HG02973 (cell line): ENCODE measurements around the gene RABGAP1L.
"Not testable (repeated sequence)": the region's sequence is repeated elsewhere in the genome, so short reads cannot be mapped to it uniquely, and the experiment has no call there.

Experiments used
- ATAC-seq: cut with Tn5 transposase; IDR thresholded peaks from one replicate; pipeline ENCODE4 v1.9.1; 2021; ENCODE audit warnings: moderate library complexity; ENCODE audit not compliant: unreplicated experiment

RABGAP1L gene

DNA sequence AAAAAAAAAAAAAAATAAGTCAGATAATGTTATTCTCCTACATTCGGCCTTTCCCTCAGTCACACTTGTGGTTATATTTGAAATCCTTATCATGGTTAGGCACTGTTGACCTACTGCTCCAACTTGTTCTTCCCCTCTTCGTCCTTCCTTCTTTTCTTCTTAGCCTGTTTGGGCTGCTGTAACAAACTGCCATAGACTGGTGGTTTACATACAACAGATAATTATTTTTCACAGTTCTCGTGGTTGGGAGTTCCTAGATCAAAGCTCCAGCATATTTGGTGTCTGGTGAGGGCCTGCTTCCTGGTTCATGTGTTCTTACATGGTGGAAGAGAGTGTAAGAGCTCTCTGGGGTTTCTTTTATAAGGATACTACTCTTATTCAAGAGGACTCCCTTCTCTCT lies 73.4 kb downstream of the RABGAP1L start:
- ATAC-seq = no peak

DNA sequence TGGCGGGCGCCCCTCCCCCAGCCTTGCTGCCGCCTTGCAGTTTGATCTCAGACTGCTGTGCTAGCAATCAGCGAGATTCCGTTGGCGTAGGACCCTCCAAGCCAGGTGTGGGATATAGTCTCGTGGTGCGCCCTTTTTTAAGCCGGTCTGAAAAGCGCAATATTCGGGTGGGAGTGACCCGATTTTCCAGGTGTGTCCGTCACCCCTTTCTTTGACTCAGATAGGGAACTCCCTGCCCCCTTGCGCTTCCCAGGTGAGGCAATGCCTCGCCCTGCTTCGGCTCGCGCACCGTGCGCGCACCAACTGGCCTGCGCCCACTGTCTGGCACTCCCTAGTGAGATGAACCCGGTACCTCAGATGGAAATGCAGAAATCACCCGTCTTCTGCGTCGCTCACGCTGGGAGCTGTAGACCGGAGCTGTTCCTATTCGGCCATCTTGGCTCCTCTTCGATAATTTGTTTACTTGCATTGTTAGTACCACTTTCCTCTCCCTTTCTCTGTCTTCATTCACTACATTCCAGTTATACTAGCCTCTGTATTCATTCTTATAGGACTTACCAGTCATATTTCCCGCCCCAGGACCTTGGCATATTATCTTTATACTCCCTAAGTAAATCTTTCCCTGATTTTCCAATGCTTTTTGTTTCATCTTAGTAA lies 79.7 kb downstream of the RABGAP1L start:
- ATAC-seq = not testable (repeated sequence)

DNA sequence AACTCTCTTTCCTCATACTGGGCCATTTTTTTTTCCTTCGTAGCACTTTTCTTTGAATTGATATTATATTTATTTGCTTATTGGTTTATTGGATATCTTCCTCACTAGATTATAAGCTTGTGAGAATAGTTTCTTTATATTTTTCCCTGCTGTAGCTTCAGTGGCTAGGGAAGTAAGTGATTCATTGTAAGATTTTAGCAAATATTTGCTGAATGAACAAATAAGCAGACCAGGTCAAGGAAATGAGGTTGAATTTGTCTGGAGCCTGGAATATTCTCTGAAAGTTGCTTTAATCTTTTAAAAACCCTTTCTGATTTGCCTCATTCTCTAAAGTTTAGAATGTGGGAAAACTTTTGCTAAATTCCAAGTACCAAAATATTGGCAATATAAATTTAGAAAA lies 80.2 kb downstream of the RABGAP1L start:
- no peak for ATAC-seq

DNA sequence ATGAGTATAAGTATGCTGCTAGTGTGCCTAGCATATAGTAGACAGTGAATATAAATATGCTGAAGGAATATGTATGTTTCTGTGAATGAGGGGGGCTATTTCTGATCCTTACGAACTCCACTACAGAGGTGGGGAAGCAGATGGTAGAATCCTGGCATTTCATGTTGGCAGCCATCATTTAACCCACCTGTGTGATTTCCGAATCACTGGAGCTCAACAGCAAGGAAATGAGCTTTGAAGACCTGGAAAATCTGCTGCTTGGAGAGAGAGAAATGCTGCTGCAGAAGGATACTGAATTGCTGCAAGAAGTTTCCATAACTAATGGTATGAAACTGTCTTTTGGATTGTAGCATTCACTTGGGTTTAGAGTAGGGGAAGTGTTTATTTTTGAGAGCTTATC lies 83.5 kb downstream of the RABGAP1L start:
- no peak for ATAC-seq

DNA sequence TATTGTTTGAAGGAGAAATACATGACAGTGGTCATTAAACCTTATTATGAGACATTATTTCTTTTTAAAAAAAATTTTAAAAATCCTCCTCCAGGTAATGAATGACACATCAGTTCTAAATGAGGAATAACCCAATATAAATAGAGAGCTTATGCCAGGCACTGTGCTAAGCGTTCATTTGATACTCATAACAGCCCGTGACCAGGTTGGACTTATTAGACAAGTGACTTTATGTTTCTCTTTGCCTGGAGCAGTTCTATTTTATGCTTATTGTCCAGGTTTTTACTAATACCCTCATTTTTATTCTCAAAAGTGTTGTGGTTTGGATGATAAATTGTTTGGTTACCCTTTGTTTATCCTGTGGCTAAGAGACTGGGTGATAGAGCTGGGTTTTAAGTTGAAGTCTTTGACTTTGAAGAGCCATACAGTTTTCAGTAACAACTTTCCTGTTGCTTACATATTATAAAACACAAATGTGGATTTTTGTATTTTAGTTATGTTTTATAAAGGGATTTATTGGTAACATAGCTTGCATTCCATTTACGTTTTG lies 84.2 kb downstream of the RABGAP1L start:
- no peak for ATAC-seq

DNA sequence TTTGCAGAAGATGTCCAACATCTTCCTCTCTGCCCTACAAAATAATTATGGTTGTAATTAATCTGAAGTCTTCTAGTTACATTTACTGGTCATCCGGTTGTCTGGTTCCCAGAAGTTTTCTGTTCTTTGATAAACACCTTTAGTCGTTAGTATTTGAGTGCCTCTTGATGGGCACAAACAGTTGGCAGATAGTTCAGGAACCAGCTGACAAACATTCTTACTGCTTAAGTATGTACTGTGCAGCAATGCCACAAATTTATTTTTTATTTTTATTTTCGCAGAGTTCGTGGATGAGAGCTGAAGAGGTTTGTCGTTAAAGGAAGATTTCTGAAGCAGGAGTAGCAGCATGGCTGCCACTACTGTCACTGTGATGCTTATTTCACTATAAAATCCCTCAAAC lies 84.7 kb downstream of the RABGAP1L start:
- ATAC-seq = no peak

DNA sequence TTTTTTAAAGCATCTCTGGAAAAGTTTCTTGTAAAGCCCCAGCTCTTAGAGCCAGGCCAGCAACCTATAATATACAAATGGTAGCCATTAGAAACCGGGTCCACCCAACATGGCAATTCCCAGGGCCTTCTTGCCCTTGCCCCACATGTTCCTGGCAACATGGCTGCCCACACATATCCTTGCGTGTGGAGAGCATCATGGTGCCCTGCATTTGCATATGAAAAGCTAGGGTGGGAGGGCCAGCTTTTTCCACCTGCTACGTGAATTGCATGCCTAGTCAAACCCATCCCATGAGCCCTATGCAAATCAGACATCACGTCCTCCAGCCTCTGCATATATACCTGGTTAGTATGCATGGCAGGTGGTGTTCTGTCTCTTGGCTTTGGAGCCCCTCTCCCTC lies 88.2 kb downstream of the RABGAP1L start:
- ATAC-seq = no peak

DNA sequence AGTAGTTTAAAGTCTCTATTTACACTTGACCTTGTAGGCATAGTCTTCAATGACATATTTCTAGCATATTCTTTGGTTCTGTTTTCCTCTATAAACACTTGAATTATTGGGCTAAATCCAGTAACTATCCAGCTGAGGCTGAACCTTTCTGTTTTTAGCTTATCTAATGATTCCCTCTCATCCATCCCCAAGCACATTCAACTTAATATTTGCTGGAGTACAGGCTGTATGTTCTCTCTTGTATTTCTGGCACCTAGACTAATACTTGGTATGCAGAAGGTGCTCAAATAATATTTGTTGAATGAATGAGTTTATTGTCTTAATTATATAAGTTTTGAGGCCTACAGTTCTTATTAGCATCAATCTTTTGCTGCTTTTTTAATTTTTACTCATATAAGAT lies 88.7 kb downstream of the RABGAP1L start:
- no peak for ATAC-seq

DNA sequence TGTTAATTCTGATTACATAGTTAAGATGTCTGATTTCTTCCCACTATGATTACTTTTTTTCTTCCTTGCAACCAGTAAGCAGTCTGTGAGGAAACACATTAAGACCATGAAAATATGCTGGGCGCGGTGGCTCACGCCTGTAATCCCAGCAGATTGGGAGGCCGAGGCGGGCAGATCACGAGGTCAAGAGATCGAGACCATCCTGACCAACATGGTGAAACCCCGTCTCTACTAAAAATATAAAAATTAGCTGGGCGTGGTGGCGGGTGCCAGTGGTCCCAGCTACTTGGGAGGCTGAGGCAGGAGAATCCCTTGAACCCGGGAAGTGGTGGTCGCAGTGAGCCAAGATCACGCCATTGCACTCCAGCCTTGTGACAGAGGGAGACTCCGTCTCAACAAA lies 97.1 kb downstream of the RABGAP1L start:
- not testable (repeated sequence) for ATAC-seq

DNA sequence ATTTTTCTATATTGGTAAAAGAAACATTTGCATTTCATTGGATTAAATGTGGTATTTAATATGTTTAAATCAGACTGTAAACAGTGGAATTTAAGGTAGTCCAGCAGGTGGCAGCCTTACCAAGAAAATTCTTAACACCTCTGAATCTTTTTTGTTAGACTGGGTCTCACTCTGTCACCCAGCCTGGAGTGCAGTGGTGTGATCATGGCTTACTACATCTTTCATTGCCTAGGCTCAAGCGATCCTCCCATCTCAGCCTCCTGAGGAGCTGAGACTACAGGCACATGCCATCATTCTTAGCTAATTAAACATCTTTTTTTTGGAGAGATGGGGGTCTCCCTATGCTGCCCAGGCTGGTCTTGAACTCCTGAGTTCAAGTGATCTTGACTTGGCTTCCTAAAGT lies 98.8 kb downstream of the RABGAP1L start:
- ATAC-seq = no peak

DNA sequence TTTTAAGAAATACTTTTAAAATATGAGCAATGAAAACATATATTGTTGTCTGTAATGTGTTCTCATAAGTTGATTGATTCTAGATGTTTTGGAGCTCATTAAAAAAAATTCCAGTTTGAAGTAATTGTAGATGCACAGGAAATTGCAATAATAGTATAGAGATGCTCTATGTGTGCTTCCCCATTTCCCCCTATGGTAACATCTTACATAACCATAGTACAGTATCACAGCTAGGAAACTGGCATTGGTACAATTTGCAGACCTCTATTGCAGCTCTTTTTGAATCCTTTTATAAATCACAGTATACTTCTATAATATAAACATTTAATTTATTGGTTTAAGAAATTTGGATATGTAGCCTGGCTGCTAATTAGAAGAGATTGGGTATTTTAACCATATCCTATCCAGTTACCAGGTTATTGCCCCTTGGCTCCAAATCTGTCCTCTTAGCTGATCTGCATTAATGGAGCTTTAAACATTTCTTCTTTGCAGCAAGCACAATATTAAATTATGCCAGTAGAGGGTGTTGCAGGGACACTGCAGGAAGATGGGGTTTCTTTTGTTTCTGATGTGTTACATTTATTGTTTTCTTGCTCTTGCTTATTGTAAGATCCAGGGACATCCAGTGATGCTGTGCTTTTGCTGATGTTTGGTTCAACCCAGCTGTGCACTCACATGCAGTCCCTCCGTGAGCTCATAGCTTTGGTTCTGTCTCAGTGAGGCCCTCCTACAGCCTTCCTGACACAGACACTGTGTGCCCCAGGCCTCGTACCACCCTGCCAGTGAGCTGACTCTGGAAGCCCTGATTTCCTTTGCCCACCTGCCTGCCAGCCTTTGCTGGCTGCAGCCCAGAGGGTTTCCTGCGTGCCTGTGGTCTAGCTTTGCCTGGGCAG lies 103.3 kb downstream of the RABGAP1L start:
- ATAC-seq = no peak

DNA sequence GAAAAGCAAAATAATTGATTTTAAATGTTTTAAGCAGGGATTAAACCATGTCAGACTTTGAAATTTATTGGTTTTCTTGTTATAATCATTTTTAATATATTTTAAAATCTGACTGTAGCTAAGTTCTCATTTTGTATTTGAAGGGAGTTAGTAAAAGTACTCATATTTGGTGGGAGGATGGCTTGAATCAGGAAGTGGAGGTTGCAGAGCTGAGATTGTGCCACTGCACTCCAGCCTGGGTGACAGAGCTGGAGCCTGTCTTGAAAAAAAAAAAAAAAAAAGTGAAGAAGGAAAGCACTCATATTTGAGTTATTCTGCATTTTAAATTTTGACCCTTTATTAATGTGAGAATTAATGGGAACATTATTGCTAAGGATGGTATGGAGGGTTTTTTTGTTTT lies 106.0 kb downstream of the RABGAP1L start:
- no peak for ATAC-seq

DNA sequence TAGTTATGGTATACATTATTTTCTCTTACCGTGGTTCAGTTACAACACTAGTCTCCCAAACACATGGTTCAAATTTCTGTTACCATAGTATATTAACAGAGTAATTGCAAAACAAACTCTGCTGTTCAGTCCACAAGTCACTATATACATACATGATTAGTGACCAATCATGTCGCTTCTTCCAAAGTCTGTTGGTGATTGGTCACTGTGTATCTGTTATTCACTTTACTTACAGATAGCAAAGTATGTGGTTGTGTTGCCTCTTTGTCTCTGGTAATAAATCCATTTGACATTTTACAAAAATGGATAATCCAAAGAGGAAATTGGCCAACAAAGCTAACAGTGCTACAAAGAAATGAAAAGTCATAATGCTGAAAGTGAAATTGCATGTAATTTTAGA lies 107.2 kb downstream of the RABGAP1L start:
- no peak for ATAC-seq

DNA sequence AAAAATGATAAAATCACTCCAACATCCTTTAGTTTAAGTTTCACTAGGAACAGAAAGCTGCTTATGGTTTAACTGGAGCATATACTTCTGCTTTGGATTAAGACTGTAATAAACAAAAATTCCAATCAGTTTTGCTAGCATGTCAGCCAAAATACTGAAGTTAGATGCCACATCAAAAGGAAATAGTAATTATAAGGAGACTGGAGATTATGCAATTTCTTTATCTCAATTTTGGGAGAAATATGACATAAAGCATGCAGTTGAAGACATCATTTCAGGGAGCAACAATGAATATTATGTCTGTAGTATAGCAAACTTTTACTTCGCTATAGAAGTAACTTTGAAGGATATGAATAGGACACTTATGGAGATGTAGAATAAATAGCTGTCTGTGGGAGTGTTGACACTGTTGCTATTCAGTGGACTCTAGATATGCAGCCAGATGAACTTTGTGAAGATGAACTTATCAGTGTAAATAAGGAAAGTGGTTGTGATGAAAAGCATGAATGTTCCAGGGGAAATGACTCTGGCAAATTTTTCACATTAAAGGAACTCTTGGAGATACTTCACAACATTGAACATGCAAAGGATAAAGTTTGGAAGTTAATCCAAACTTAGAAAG lies 107.8 kb downstream of the RABGAP1L start:
- ATAC-seq = no peak

DNA sequence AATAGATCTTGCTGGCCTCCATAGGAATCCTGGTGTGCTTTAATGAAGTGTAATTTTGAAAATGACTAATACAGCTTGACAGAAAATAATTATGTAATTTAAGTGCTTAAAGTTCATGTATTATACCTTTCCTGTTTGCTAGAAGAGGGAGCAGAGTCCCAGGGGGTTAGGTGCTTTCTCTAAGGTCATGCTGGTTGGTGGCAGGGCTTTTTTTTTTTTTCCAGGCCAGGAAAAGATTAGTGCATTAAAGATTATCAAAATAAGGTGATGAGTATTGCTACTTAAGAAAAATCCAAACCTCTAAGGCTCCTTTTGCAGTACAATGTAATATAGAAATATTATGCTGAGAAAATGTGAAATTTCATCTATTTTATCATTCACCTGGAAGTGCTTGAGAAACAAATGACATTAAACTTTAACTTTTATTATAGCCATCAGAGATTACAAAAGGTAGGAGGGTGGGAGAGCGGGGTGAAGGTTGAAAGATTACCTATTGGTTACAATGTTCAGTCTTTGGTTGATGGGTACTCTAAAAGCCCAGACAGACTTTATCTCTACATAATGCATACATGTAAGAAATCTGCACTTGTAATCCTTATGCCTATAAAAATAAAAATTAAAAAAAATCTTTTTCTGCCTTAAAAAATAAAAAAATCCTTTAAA lies 110.8 kb downstream of the RABGAP1L start:
- no peak for ATAC-seq

DNA sequence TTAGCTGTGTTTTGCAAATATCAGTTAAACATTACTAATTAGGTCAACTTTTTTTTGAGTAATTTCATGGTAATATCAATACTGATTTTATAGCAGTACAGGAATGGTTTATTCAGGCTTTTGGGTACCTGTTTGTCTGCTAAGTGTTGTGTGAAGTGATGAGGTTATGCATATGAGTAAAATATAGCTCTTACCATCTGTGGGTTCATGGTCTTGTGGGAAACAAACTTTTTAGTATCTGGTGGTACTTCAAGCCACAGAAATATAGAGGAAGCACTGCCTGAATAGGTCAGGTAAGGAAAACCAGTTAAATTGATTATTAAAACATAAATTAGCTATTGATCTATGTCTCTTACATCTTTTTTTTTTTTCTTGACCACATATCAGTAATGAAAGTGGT lies 113.9 kb downstream of the RABGAP1L start:
- ATAC-seq = no peak

DNA sequence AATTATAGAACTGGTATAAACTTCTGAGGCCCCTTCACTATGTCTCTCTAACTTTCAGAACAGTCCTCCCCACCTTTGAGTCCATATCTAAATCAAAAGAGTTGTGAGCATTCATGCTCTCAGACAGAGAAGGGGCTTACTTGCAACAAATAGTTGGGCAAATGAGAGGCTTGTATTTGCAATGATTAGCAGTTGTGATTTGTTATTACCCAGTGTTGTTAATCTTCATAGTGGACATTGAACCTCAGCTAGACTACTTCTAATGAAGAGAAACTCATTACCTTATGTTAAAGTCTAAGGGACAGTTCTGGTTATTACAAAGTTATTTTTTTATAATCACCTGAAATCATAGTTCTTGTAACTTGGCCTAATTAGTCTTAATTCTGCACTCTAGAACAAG lies 114.5 kb downstream of the RABGAP1L start:
- no peak for ATAC-seq

DNA sequence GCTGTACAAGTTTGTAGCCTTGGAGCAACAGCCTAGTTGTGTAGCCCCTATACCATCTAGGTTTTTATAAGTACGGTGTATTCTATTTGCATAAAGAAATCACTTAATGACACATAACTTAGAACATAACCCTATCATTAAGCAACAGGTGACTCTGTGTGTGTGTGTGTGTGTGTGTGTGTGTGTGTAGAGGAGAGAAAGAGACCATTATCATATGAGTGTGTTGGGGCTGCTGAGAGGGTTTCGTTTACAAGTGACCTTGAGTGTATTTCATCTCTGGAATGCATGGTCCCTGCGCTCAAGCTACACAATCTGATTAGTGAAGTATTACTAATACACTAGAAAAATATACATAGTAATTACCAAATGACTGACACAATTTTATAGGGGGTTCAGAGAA lies 115.1 kb downstream of the RABGAP1L start:
- no peak for ATAC-seq

DNA sequence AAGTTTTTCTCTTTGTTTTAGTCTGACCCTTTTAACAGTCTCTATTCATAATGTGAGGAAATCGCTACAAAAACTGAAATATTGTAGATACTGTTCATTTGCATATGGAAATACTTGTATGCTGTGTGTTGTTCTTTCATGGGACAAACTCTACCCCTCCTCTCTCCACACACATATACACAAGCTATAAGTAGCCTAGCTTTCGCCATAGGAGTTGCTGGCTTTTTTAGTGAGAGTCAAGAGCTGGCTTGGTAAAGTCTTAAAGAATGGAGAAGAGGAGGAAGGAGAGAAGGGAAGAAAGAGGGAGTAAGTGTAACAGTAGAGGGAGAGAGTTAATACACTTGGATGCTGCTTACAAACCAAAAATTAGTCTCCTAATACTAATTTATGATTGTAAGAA lies 115.6 kb downstream of the RABGAP1L start:
- ATAC-seq = no peak

DNA sequence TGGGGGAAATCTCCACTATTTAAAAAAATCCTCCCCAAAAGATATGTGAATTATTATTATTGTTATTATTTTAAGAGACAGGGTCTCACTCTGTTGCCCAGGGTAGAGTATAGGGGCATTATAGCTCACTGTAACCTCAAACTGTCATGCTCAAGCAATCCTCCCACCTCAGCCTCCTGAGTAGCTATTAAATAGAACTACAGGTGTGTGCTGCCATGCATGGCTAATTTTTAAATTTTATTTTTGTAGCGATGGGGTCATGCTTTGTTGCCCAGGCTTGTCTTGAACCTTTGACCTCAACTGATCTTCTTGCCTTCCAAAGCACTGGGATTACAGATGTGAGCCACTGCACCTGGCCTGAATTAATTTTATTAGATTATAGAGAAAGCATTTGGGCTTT lies 116.8 kb downstream of the RABGAP1L start:
- ATAC-seq = no peak

DNA sequence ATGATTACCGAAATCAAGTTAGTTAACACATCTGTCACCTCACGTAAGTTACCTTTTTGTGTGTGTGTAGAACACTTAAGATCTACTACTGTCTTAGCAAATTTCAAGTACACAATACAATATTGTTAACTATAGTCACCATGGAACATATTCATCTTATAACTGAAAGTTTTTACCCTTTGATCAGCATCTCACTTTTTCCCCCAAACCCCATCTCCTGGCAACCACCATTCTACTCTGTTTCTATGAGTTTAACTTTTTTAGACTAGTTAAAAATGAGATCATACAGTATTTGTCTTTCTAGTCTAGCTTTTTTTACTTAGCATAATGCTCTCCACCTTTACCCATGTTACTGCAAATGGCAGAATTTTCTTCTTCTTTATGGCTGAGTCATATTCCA lies 124.7 kb downstream of the RABGAP1L start:
- no peak for ATAC-seq
